ENCODE data around the gene EVL.

The EVL gene

DNA sequence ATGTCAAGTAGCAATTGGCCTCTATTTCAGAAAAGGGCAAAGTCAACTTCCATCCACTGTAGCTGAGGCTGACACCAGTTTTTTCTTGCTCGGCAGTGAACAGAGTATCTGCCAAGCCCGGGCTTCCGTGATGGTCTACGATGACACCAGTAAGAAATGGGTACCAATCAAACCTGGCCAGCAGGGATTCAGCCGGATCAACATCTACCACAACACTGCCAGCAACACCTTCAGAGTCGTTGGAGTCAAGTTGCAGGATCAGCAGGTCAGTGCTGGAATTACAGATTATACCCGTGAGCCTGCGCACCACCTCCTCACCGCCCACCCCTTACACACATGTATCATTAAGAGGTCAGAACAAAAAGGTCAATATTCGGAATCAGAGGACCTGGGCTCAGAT, 19.4 kb downstream of the EVL start:
- TF ChIP-seq, protein P1, sequence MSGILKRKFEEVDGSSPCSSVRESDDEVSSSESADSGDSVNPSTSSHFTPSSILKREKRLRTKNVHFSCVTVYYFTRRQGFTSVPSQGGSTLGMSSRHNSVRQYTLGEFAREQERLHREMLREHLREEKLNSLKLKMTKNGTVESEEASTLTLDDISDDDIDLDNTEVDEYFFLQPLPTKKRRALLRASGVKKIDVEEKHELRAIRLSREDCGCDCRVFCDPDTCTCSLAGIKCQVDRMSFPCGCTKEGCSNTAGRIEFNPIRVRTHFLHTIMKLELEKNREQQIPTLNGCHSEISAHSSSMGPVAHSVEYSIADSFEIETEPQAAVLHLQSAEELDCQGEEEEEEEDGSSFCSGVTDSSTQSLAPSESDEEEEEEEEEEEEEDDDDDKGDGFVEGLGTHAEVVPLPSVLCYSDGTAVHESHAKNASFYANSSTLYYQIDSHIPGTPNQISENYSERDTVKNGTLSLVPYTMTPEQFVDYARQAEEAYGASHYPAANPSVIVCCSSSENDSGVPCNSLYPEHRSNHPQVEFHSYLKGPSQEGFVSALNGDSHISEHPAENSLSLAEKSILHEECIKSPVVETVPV (CRISPR knock-in tag; IDR thresholded peaks at IDR 0.05) = no peak
- TF ChIP-seq ZFP30 (CRISPR knock-in tag; IDR thresholded peaks at IDR 0.05) (no peak), GLIS3 (CRISPR knock-in tag; IDR thresholded peaks at IDR 0.05) (no peak), OSR1 (CRISPR knock-in tag; IDR thresholded peaks at IDR 0.05) (no peak), BACH2 (CRISPR knock-in tag; IDR thresholded peaks at IDR 0.05; ENCODE audit: borderline replicate concordance) (no peak), ZC3H10 (CRISPR knock-in tag; IDR thresholded peaks at IDR 0.05) (no peak), ZFP3 (CRISPR knock-in tag; IDR thresholded peaks at IDR 0.05) (no peak), SNAI2 (CRISPR knock-in tag; IDR thresholded peaks at IDR 0.05) (no peak), TOX (CRISPR knock-in tag; IDR thresholded peaks at IDR 0.05; ENCODE audit: borderline replicate concordance) (no peak), ZNF8 (CRISPR knock-in tag; IDR thresholded peaks at IDR 0.05) (no peak), ZNF565 (CRISPR knock-in tag; conservative IDR thresholded peaks at IDR 0.05; ENCODE audit: low read depth) (no peak), RARB (CRISPR knock-in tag; IDR thresholded peaks at IDR 0.05) (no peak), TCF4 (CRISPR knock-in tag; IDR thresholded peaks at IDR 0.05; ENCODE audit: borderline replicate concordance) (no peak), CSDC2 (CRISPR knock-in tag; IDR thresholded peaks at IDR 0.05) (no peak), PPARA (CRISPR knock-in tag; IDR thresholded peaks at IDR 0.05; ENCODE audit: borderline replicate concordance) (no peak), ESRRG (CRISPR knock-in tag; IDR thresholded peaks at IDR 0.05) (no peak)
- TF ChIP-seq, protein P2, sequence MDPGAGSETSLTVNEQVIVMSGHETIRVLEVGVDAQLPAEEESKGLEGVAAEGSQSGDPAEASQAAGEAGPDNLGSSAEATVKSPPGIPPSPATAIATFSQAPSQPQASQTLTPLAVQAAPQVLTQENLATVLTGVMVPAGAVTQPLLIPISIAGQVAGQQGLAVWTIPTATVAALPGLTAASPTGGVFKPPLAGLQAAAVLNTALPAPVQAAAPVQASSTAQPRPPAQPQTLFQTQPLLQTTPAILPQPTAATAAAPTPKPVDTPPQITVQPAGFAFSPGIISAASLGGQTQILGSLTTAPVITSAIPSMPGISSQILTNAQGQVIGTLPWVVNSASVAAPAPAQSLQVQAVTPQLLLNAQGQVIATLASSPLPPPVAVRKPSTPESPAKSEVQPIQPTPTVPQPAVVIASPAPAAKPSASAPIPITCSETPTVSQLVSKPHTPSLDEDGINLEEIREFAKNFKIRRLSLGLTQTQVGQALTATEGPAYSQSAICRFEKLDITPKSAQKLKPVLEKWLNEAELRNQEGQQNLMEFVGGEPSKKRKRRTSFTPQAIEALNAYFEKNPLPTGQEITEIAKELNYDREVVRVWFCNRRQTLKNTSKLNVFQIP (CRISPR knock-in tag; IDR thresholded peaks at IDR 0.05; ENCODE audit: borderline replicate concordance, low read depth) = no peak
- TF ChIP-seq, protein P3, sequence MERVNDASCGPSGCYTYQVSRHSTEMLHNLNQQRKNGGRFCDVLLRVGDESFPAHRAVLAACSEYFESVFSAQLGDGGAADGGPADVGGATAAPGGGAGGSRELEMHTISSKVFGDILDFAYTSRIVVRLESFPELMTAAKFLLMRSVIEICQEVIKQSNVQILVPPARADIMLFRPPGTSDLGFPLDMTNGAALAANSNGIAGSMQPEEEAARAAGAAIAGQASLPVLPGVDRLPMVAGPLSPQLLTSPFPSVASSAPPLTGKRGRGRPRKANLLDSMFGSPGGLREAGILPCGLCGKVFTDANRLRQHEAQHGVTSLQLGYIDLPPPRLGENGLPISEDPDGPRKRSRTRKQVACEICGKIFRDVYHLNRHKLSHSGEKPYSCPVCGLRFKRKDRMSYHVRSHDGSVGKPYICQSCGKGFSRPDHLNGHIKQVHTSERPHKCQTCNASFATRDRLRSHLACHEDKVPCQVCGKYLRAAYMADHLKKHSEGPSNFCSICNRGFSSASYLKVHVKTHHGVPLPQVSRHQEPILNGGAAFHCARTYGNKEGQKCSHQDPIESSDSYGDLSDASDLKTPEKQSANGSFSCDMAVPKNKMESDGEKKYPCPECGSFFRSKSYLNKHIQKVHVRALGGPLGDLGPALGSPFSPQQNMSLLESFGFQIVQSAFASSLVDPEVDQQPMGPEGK (CRISPR knock-in tag; IDR thresholded peaks at IDR 0.05; ENCODE audit: borderline replicate concordance) = no peak
- TF ChIP-seq, protein P4, sequence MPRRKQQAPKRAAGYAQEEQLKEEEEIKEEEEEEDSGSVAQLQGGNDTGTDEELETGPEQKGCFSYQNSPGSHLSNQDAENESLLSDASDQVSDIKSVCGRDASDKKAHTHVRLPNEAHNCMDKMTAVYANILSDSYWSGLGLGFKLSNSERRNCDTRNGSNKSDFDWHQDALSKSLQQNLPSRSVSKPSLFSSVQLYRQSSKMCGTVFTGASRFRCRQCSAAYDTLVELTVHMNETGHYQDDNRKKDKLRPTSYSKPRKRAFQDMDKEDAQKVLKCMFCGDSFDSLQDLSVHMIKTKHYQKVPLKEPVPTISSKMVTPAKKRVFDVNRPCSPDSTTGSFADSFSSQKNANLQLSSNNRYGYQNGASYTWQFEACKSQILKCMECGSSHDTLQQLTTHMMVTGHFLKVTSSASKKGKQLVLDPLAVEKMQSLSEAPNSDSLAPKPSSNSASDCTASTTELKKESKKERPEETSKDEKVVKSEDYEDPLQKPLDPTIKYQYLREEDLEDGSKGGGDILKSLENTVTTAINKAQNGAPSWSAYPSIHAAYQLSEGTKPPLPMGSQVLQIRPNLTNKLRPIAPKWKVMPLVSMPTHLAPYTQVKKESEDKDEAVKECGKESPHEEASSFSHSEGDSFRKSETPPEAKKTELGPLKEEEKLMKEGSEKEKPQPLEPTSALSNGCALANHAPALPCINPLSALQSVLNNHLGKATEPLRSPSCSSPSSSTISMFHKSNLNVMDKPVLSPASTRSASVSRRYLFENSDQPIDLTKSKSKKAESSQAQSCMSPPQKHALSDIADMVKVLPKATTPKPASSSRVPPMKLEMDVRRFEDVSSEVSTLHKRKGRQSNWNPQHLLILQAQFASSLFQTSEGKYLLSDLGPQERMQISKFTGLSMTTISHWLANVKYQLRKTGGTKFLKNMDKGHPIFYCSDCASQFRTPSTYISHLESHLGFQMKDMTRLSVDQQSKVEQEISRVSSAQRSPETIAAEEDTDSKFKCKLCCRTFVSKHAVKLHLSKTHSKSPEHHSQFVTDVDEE (CRISPR knock-in tag; IDR thresholded peaks at IDR 0.05) = no peak
- no peak for ATAC-seq

DNA sequence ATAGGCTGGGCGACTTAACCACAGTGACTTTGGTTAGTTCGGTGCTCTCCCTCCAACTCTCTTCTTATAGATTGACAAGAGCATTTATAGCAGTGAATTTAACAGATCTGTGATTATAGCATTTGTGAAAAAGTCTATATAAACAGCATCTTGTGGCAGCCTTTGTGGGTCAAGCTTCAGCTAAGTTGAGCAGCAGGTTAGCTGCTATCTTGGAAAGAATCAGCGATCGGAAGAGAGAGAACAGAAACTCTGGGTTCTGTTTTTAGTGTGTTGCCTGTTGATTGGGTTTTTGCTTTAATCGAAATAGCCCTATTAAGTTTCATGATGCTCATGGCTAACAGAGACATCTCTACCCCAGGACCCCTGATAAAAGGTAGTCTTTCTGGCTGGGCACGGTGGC, 20.2 kb downstream of the EVL start:
- no peak for ATAC-seq
- no peak for TF ChIP-seq ZC3H10 (CRISPR knock-in tag; IDR thresholded peaks at IDR 0.05)
- TF ChIP-seq, protein P5, sequence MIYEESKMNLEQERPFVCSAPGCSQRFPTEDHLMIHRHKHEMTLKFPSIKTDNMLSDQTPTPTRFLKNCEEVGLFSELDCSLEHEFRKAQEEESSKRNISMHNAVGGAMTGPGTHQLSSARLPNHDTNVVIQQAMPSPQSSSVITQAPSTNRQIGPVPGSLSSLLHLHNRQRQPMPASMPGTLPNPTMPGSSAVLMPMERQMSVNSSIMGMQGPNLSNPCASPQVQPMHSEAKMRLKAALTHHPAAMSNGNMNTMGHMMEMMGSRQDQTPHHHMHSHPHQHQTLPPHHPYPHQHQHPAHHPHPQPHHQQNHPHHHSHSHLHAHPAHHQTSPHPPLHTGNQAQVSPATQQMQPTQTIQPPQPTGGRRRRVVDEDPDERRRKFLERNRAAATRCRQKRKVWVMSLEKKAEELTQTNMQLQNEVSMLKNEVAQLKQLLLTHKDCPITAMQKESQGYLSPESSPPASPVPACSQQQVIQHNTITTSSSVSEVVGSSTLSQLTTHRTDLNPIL (CRISPR knock-in tag; IDR thresholded peaks at IDR 0.05; ENCODE audit: low read depth) = no peak
- TF ChIP-seq TOX (CRISPR knock-in tag; IDR thresholded peaks at IDR 0.05; ENCODE audit: borderline replicate concordance) = no peak
- no peak for TF ChIP-seq ZFP3 (CRISPR knock-in tag; IDR thresholded peaks at IDR 0.05)
- TF ChIP-seq, protein P4 (CRISPR knock-in tag; IDR thresholded peaks at IDR 0.05) = no peak
- TF ChIP-seq ZNF565 (CRISPR knock-in tag; conservative IDR thresholded peaks at IDR 0.05; ENCODE audit: low read depth) = no peak
- TF ChIP-seq ZNF70 (CRISPR knock-in tag; IDR thresholded peaks at IDR 0.05) = no peak
- no peak for TF ChIP-seq TCF4 (CRISPR knock-in tag; IDR thresholded peaks at IDR 0.05; ENCODE audit: borderline replicate concordance)
- TF ChIP-seq, protein P2 (CRISPR knock-in tag; IDR thresholded peaks at IDR 0.05; ENCODE audit: borderline replicate concordance, low read depth) = no peak
- no peak for TF ChIP-seq RARB (CRISPR knock-in tag; IDR thresholded peaks at IDR 0.05)
- no peak for TF ChIP-seq BACH2 (CRISPR knock-in tag; IDR thresholded peaks at IDR 0.05; ENCODE audit: borderline replicate concordance)
- no peak for TF ChIP-seq ZNF8 (CRISPR knock-in tag; IDR thresholded peaks at IDR 0.05)
- TF ChIP-seq ESRRG (CRISPR knock-in tag; IDR thresholded peaks at IDR 0.05) = no peak
- no peak for TF ChIP-seq GLIS3 (CRISPR knock-in tag; IDR thresholded peaks at IDR 0.05)
- TF ChIP-seq CSDC2 (CRISPR knock-in tag; IDR thresholded peaks at IDR 0.05) = no peak
- no peak for TF ChIP-seq SNAI2 (CRISPR knock-in tag; IDR thresholded peaks at IDR 0.05)
- TF ChIP-seq ZFP30 (CRISPR knock-in tag; IDR thresholded peaks at IDR 0.05) = no peak

Measured in SK-N-SH treated with all-trans-retinoic acid at 6 μM for 48 hours (cell line).